WTC11 (cell line): ENCODE measurements around the gene B3GALT4. TPM values are rescaled to one million over a fixed set of nuclear protein-coding genes. Genes with fewer than 3 reads are reported as not detected.

Experiments used
- ARID4B ChIP-seq: sonication (generic); formaldehyde crosslinking; IDR thresholded peaks from 2 replicates; pipeline ENCODE4 v1.8.0; 2023; ENCODE audit warnings: missing genetic modification reagents, mild to moderate bottlenecking, borderline replicate concordance
- CBFB ChIP-seq: sonication (generic); formaldehyde crosslinking; IDR thresholded peaks from 2 replicates; pipeline ENCODE4 v1.8.1; 2022; ENCODE audit warnings: mild to moderate bottlenecking, low read depth, missing genetic modification reagents
- microRNA-seq: library from miRNA; unstranded; fragments of <30 nt; microRNA quantifications from one replicate; pipeline ENCODE4 v1.2.0, GENCODE V29; 2022; ENCODE audit warnings: borderline number of aligned reads
- total RNA-seq: library from RNA; stranded (reverse); gene quantifications from 3 replicates; pipeline ENCODE4 v1.2.3, GENCODE V29; 2021

The B3GALT4 gene
- total RNA-seq, 1 experiment from 2014 or later = 4.1 TPM

GRCh38 chr6:33324125-33324524 lies 47.2 kb downstream of the B3GALT4 start (continued):
- no peak for TF ChIP-seq ARID4B
- TF ChIP-seq CBFB = no peak

Small RNAs within 50 kb of the gene (microRNA-seq; reads per million reads assigned to microRNA genes)
- not detected for gene MIR6834
- 1.0 reads per million for gene MIR6873

Other genes with a start within 250 kb of the B3GALT4 start
- 4.4 to 5.4 TPM (median 4.9 TPM) in 3 replicates for gene HLA-DPA1, start 203.5 kb upstream of the B3GALT4 start, total RNA-seq
- 18.0 to 23.9 TPM (median 21.3 TPM) in 3 replicates for gene HLA-DPB1, start 201.1 kb upstream of the B3GALT4 start, total RNA-seq
- gene COL11A2, start 84.7 kb upstream of the B3GALT4 start, total RNA-seq = 3.0 to 4.4 TPM (median 3.7 TPM) in 3 replicates
- 21.5 to 24.5 TPM (median 23.3 TPM) in 3 replicates for gene RXRB, start 76.5 kb upstream of the B3GALT4 start, total RNA-seq
- gene SLC39A7, start 76.3 kb upstream of the B3GALT4 start, total RNA-seq = 131 to 163 TPM (median 134 TPM) in 3 replicates
- 7.3 to 8.1 TPM (median 7.7 TPM) in 3 replicates for gene HSD17B8, start 72.5 kb upstream of the B3GALT4 start, total RNA-seq
- 26.6 to 30.2 TPM (median 27.8 TPM) in 3 replicates for gene RING1, start 68.6 kb upstream of the B3GALT4 start, total RNA-seq
- gene VPS52, start 5.2 kb upstream of the B3GALT4 start, total RNA-seq = 43.0 to 46.8 TPM (median 43.1 TPM) in 3 replicates
- gene RPS18, start 5.0 kb upstream of the B3GALT4 start, total RNA-seq = 2,857 to 3,321 TPM (median 3,240 TPM) in 3 replicates
- 72.0 to 94.5 TPM (median 72.4 TPM) in 3 replicates for gene WDR46, start 12.1 kb downstream of the B3GALT4 start, total RNA-seq
- gene PFDN6, start 12.5 kb downstream of the B3GALT4 start, total RNA-seq = 83.3 to 95.7 TPM (median 85.6 TPM) in 3 replicates
- gene RGL2, start 21.8 kb downstream of the B3GALT4 start, total RNA-seq = 72.6 to 79.7 TPM (median 77.1 TPM) in 3 replicates
- 43.5 to 50.2 TPM (median 49.3 TPM) in 3 replicates for gene TAPBP, start 37.0 kb downstream of the B3GALT4 start, total RNA-seq
- 11.6 to 14.7 TPM (median 13.7 TPM) in 3 replicates for gene ZBTB22, start 40.6 kb downstream of the B3GALT4 start, total RNA-seq
- 61.8 to 67.2 TPM (median 65.1 TPM) in 3 replicates for gene DAXX, start 45.8 kb downstream of the B3GALT4 start, total RNA-seq
- 79.5 to 97.3 TPM (median 83.7 TPM) in 3 replicates for gene KIFC1, start 114.7 kb downstream of the B3GALT4 start, total RNA-seq
- 60.0 to 63.6 TPM (median 60.2 TPM) in 3 replicates for gene PHF1, start 133.9 kb downstream of the B3GALT4 start, total RNA-seq
- 229 to 247 TPM (median 243 TPM) in 3 replicates for gene CUTA, start 141.0 kb downstream of the B3GALT4 start, total RNA-seq
- 139 to 172 TPM (median 160 TPM) in 3 replicates for gene SYNGAP1, start 142.9 kb downstream of the B3GALT4 start, total RNA-seq
- gene ZBTB9, start 177.5 kb downstream of the B3GALT4 start, total RNA-seq = 19.4 to 21.2 TPM (median 20.8 TPM) in 3 replicates